HepG2 (cell line): ENCODE measurements around the gene C6orf62. TPM values are rescaled to one million over a fixed set of nuclear protein-coding genes. Genes with fewer than 3 reads are reported as not detected.

Experiments used
- CAMTA2 ChIP-seq: sonication (generic); formaldehyde crosslinking; IDR thresholded peaks from 2 replicates; pipeline ENCODE4 v1.4.0; 2020; ENCODE audit warnings: mild to moderate bottlenecking, missing genetic modification reagents, borderline replicate concordance
- CCDC6 ChIP-seq: sonication (generic); formaldehyde crosslinking; IDR thresholded peaks from 2 replicates; pipeline ENCODE4 v1.8.1; 2022; ENCODE audit warnings: mild to moderate bottlenecking, missing genetic modification reagents, moderate library complexity
- DMTF1 ChIP-seq: sonication (generic); formaldehyde crosslinking; IDR thresholded peaks from 2 replicates; pipeline ENCODE4 v1.4.0; 2020; ENCODE audit warnings: mild to moderate bottlenecking, missing genetic modification reagents
- DPF2 ChIP-seq: sonication (generic); formaldehyde crosslinking; IDR thresholded peaks from 2 replicates; pipeline ENCODE4 v1.4.0; 2020; ENCODE audit warnings: mild to moderate bottlenecking, low read depth, missing genetic modification reagents, borderline replicate concordance
- FOXO1 ChIP-seq: sonication (generic); formaldehyde crosslinking; IDR thresholded peaks from 2 replicates; pipeline ENCODE4 v1.4.0; 2020; ENCODE audit warnings: missing genetic modification reagents
- GMEB2 ChIP-seq: IDR thresholded peaks from 2 replicates; pipeline ENCODE4 v1.6.1; 2016; ENCODE audit warnings: missing biosample characterization, missing genetic modification reagents, low read depth
- MIXL1 ChIP-seq: IDR thresholded peaks from 2 replicates; pipeline ENCODE4 v1.6.1; 2016
- NFE2 ChIP-seq: sonication (generic); formaldehyde crosslinking; IDR thresholded peaks from 2 replicates; pipeline ENCODE4 v1.4.0; 2020; ENCODE audit warnings: missing genetic modification reagents
- SALL1 ChIP-seq: sonication (generic); formaldehyde crosslinking; IDR thresholded peaks from 2 replicates; pipeline ENCODE4 v1.8.0; 2022; ENCODE audit warnings: mild to moderate bottlenecking, missing genetic modification reagents
- SRSF9 ChIP-seq: fragments of 200-400 bp; formaldehyde crosslinking; IDR thresholded peaks from 2 replicates; pipeline ENCODE4 v1.6.1; 2018; ENCODE audit warnings: borderline replicate concordance, mild to moderate bottlenecking, low read depth, low read length; ENCODE audit not compliant: insufficient read depth, poor library complexity, severe bottlenecking
- TFE3 ChIP-seq: IDR thresholded peaks from 2 replicates; pipeline ENCODE4 v1.6.1; 2016
- TRIM22 ChIP-seq: fragments of 450-650 bp; IDR thresholded peaks from 2 replicates; pipeline ENCODE4 v1.6.1; 2017
- ZNF30 ChIP-seq: sonication (generic); formaldehyde crosslinking; IDR thresholded peaks from 2 replicates; pipeline ENCODE4 v1.5.0; 2020; ENCODE audit warnings: mild to moderate bottlenecking, missing genetic modification reagents
- ZNF382 ChIP-seq: sonication (generic); formaldehyde crosslinking; IDR thresholded peaks from 2 replicates; pipeline ENCODE4 v1.5.0; 2020; ENCODE audit warnings: missing genetic modification reagents, mild to moderate bottlenecking, borderline replicate concordance
- ZNF451 ChIP-seq: sonication (generic); formaldehyde crosslinking; IDR thresholded peaks from 2 replicates; pipeline ENCODE4 v1.5.0; 2020; ENCODE audit warnings: mild to moderate bottlenecking, missing genetic modification reagents
- ZNF510 ChIP-seq: sonication (generic); formaldehyde crosslinking; IDR thresholded peaks from 2 replicates; pipeline ENCODE4 v1.4.0; 2020; ENCODE audit warnings: low read depth, mild to moderate bottlenecking, missing genetic modification reagents
- ZSCAN22 ChIP-seq: sonication (generic); formaldehyde crosslinking; IDR thresholded peaks from 2 replicates; pipeline ENCODE4 v1.4.0; 2020; ENCODE audit warnings: mild to moderate bottlenecking, missing genetic modification reagents
- ZXDC ChIP-seq: sonication (generic); formaldehyde crosslinking; IDR thresholded peaks from 2 replicates; pipeline ENCODE4 v1.5.0; 2020; ENCODE audit warnings: mild to moderate bottlenecking, missing genetic modification reagents
- polyA plus RNA-seq, 8 experiments: library from polyadenylated mRNA; depleted of rRNA in 3 of 8; stranded (reverse) in 7 of 8; unstranded in 1 of 8; fragments of >200 nt; fragmentation: Illumina TruSeq in 4 of 8; extraction: Trizol in 4 of 8; gene quantifications; 2 replicates each; pipeline versions ENCODE4 v1.2.1 to v1.2.3, GENCODE V29; 2011 to 2016; ENCODE audit warnings: low read depth in 4 of 8, missing spikeins in 1 of 8, mixed read lengths in 1 of 8; ENCODE audit not compliant: insufficient read depth in 1 of 8
- total RNA-seq, 5 experiments: library from RNA; depleted of rRNA; stranded (reverse); fragments of >200 nt; fragmentation: Illumina TruSeq; extraction: Trizol; gene quantifications; 2 replicates each; pipeline ENCODE4 v1.2.3, GENCODE V29; 2016; ENCODE audit warnings: low read depth in 1 of 5

C6orf62 gene
- total and polyA plus RNA-seq, 2 of the 13 experiments (the other 11 are each of a cell fraction or from before 2014, with no cell fraction given), result 54.8 to 90.4 TPM

- TF ChIP-seq ZXDC, result peak; percentile 48; the same call in 1 of the 2 replicates
- TF ChIP-seq GMEB2 (CRISPR knock-in tag), result peak; percentile 60; the same call in 1 of the 2 replicates
- peak; percentile 33 for TF ChIP-seq FOXO1 (CRISPR knock-in tag)
- no peak for TF ChIP-seq ZSCAN22
- TF ChIP-seq DPF2 (CRISPR knock-in tag), result peak; percentile 61; the same call in 1 of the 2 replicates
- peak; percentile 13; the same call in 1 of the 2 replicates for TF ChIP-seq CCDC6 (CRISPR knock-in tag)
- no peak for TF ChIP-seq ZNF510
- peak; percentile 74 for TF ChIP-seq TFE3 (CRISPR knock-in tag)
- peak; percentile 9 for TF ChIP-seq NFE2 (CRISPR knock-in tag)
- TF ChIP-seq SRSF9, result no peak
- peak; percentile 58 for TF ChIP-seq ZNF451 (CRISPR knock-in tag)
- TF ChIP-seq MIXL1 (CRISPR knock-in tag), result peak; percentile 44
- peak; percentile 40; the same call in 1 of the 2 replicates for TF ChIP-seq CAMTA2 (CRISPR knock-in tag)
- TF ChIP-seq ZNF382 (CRISPR knock-in tag), result no peak
- TF ChIP-seq DMTF1 (CRISPR knock-in tag), result no peak
- peak; percentile 91 for TF ChIP-seq SALL1 (CRISPR knock-in tag)
- no peak; the same call in 1 of the 2 replicates for TF ChIP-seq ZNF30 (CRISPR knock-in tag)
- TF ChIP-seq TRIM22, result no peak
Observed at GRCh38 chr6:24666641-24667377, 52.1 kb downstream of the C6orf62 start, which contains the start of the genes ACOT13 and TDP2 (continued).
